ENCODE results near the gene GRK1.
A peak's percentile ranks its signal among the peaks of the same experiment; 100 is the strongest.

The GRK1 gene

DNA sequence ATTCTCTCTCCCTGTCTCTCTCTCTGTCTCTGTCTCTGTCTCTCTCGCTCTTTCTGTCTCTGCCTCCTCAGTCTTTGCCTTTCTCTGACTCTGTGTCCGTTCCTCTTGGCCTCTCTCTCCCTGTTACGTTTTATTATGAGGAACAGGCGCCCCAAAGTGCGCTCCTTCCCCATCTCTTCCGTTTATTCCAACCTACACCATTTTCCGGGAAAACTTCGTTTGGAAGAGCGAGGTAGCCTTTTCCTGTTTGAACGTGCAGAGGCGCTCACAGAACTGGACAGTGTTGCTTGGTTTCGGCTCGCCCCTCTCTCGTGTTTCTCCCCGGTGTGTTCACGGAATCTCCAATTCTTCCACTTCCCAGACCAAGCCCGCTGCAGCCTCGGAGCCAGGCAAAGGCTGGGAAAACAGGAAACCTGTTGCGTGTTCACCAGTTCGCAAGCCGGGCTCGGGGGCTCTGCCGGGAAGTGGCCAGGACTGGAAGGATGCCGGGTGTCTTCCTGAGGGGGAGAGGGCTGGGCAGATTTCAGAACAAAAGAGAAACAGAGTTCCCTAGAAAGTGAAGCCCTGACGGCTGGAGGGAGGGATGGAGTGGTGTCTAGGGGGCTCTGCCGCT is 92.6 kb downstream of the GRK1 start:
- no peak overlapping the region for H3K27ac ChIP-seq (ENCODE audit: insufficient read depth in 1 of 2, low read depth in 1 of 2, low read length in 2 of 2, poor library complexity in 1 of 2, severe bottlenecking in 2 of 2)
- ChIA-PET POLR2A (no interaction called here), CTCF (interaction anchor here (1.1 kb wide), 1 partner anchor 13 kb away, joined by 3 read pairs; no protein-coding TSS in a partner anchor)
- DNase-seq = no peak
- peaks cover 7 to 18% (median 17%) of the 10 kb centered on the region in 4 experiments for H3K4me1 ChIP-seq (ENCODE audit: control extremely low read depth in 1 of 4, control insufficient read depth in 4 of 4, insufficient read depth in 4 of 4, low read length in 3 of 4)
- H3K9me3 ChIP-seq (ENCODE audit: control extremely low read depth in 1 of 5, control insufficient read depth in 4 of 5, insufficient read depth in 2 of 5, low read depth in 1 of 5, low read length in 4 of 5) = no peaks in the 10 kb centered on the region
- H3K4me3 ChIP-seq (ENCODE audit: control insufficient read depth in 1 of 7, extremely low read depth in 1 of 7, insufficient read depth in 4 of 7, low read depth in 2 of 7, low read length in 6 of 7) = peak overlapping the region; percentile 34 to 78 (median 65)
- H3K27me3 ChIP-seq (replicated peaks in 2 of 5; ENCODE audit: control insufficient read depth in 4 of 5, insufficient read depth in 5 of 5, low read length in 4 of 5) = peaks cover 8 to 49% (median 20%) of the 10 kb centered on the region in 5 experiments
- 1% methylated on average over 24 of the region's 26 CpGs for WGBS (ENCODE audit: insufficient coverage)
- no peaks in the 10 kb centered on the region for H3K36me3 ChIP-seq (ENCODE audit: control insufficient read depth in 4 of 4, insufficient read depth in 4 of 4, low read length in 3 of 4)

DNA sequence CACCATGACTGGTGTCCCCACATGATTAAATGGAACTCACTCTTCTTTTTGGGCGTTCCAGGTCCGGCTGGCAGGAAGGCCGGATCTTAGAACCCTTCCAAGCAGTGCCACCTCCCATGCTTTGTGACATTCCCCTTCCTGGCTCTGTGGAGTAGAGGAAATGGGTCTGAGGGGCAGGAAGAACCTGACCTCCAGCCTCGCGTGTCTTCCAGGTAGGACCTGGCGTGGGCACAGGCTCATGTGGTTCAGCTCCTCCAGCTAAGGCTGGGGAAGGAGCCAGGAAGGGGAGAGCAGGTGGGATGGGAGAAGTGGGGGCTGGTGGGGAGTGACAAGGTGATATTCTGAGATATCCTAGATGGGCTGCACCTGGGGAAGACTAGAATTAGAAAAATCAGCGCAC is 94.1 kb downstream of the GRK1 start:
- H3K27me3 ChIP-seq (replicated peaks in 2 of 5; ENCODE audit: control insufficient read depth in 4 of 5, insufficient read depth in 5 of 5, low read length in 4 of 5) = peaks cover 8 to 44% (median 21%) of the 10 kb centered on the region in 5 experiments
- H3K4me3 ChIP-seq (ENCODE audit: control insufficient read depth in 1 of 7, extremely low read depth in 1 of 7, insufficient read depth in 4 of 7, low read depth in 2 of 7, low read length in 6 of 7) = no peak overlapping the region
- no peak overlapping the region for H3K27ac ChIP-seq (ENCODE audit: insufficient read depth in 1 of 2, low read depth in 1 of 2, low read length in 2 of 2, poor library complexity in 1 of 2, severe bottlenecking in 2 of 2)
- peaks cover 7 to 18% (median 17%) of the 10 kb centered on the region in 4 experiments for H3K4me1 ChIP-seq (ENCODE audit: control extremely low read depth in 1 of 4, control insufficient read depth in 4 of 4, insufficient read depth in 4 of 4, low read length in 3 of 4)
- 94% methylated on average over 4 of the region's 7 CpGs for WGBS (ENCODE audit: insufficient coverage)
- ChIA-PET POLR2A (no interaction called here), CTCF (interaction anchor here (1.4 kb wide), 1 partner anchor 20 kb away, joined by 3 read pairs; no protein-coding TSS in a partner anchor)
- H3K36me3 ChIP-seq (ENCODE audit: control insufficient read depth in 4 of 4, insufficient read depth in 4 of 4, low read length in 3 of 4) = no peaks in the 10 kb centered on the region
- no peaks in the 10 kb centered on the region for H3K9me3 ChIP-seq (ENCODE audit: control extremely low read depth in 1 of 5, control insufficient read depth in 4 of 5, insufficient read depth in 2 of 5, low read depth in 1 of 5, low read length in 4 of 5)
- DNase-seq = no peak

DNA sequence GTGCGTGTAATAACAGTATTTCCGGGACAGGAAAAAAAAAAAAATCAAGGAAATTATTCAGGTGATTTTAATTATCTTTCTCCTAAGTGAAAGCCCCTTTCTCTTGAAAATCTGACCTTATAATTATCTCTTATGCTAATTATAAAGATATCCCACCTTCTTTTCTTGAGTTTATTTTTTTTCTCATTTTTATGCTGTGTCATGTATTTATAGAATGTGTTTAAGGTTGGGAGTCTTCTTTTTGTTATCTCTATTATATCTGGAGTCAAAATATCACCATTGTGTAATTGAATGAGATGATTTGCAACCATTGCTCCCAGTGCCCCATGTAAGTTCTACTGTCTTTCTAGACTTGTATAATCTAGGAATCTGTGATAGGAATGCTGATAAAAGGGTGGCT is 95.1 kb downstream of the GRK1 start:
- no peak overlapping the region for H3K4me3 ChIP-seq (ENCODE audit: control insufficient read depth in 1 of 7, extremely low read depth in 1 of 7, insufficient read depth in 4 of 7, low read depth in 2 of 7, low read length in 6 of 7)
- H3K27me3 ChIP-seq (replicated peaks in 2 of 5; ENCODE audit: control insufficient read depth in 4 of 5, insufficient read depth in 5 of 5, low read length in 4 of 5) = peaks cover 8 to 48% (median 21%) of the 10 kb centered on the region in 5 experiments
- no peak for DNase-seq
- POLR2A ChIA-PET = no interaction called here
- H3K27ac ChIP-seq (ENCODE audit: insufficient read depth in 1 of 2, low read depth in 1 of 2, low read length in 2 of 2, poor library complexity in 1 of 2, severe bottlenecking in 2 of 2) = no peak overlapping the region
- CTCF ChIA-PET = interaction anchor here (1.4 kb wide), 1 partner anchor 21 kb away, joined by 3 read pairs; no protein-coding TSS in a partner anchor
- no CpG with 5 or more reads among the region's 2 CpGs for WGBS (ENCODE audit: insufficient coverage)
- H3K4me1 ChIP-seq (ENCODE audit: control extremely low read depth in 1 of 4, control insufficient read depth in 4 of 4, insufficient read depth in 4 of 4, low read length in 3 of 4) = peaks cover 7 to 18% (median 17%) of the 10 kb centered on the region in 4 experiments
- H3K9me3 ChIP-seq (ENCODE audit: control extremely low read depth in 1 of 5, control insufficient read depth in 4 of 5, insufficient read depth in 2 of 5, low read depth in 1 of 5, low read length in 4 of 5) = no peaks in the 10 kb centered on the region
- H3K36me3 ChIP-seq (ENCODE audit: control insufficient read depth in 4 of 4, insufficient read depth in 4 of 4, low read length in 3 of 4) = no peaks in the 10 kb centered on the region

DNA sequence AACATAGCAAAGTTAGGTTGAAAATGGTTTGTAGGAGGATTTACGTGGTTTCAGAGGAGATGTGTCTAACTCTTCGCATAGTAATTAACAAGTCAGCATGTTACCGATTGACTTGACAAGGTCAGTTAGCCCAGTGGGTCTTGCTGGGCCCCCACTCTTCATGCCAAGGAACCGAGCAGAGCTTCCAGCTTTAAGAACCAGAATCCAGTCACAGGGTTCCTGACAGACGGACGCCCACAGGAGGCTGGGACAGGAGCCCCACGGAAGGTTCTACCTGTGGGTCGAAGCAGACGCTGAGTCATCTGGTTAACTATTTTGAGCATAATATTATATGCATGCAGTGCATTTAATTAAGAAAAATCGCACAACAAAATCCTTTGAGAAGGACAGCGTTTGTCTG is 95.5 kb downstream of the GRK1 start:
- peaks cover 8 to 48% (median 21%) of the 10 kb centered on the region in 5 experiments for H3K27me3 ChIP-seq (replicated peaks in 2 of 5; ENCODE audit: control insufficient read depth in 4 of 5, insufficient read depth in 5 of 5, low read length in 4 of 5)
- no peak for DNase-seq
- WGBS (ENCODE audit: insufficient coverage) = 84% methylated on average over 6 of the region's 11 CpGs
- no peak overlapping the region for H3K27ac ChIP-seq (ENCODE audit: insufficient read depth in 1 of 2, low read depth in 1 of 2, low read length in 2 of 2, poor library complexity in 1 of 2, severe bottlenecking in 2 of 2)
- ChIA-PET CTCF (no interaction called here), POLR2A (no interaction called here)
- H3K4me3 ChIP-seq (ENCODE audit: control insufficient read depth in 1 of 7, extremely low read depth in 1 of 7, insufficient read depth in 4 of 7, low read depth in 2 of 7, low read length in 6 of 7) = no peak overlapping the region
- H3K4me1 ChIP-seq (ENCODE audit: control extremely low read depth in 1 of 4, control insufficient read depth in 4 of 4, insufficient read depth in 4 of 4, low read length in 3 of 4) = peaks cover 7 to 18% (median 17%) of the 10 kb centered on the region in 4 experiments
- no peaks in the 10 kb centered on the region for H3K36me3 ChIP-seq (ENCODE audit: control insufficient read depth in 4 of 4, insufficient read depth in 4 of 4, low read length in 3 of 4)
- H3K9me3 ChIP-seq (ENCODE audit: control extremely low read depth in 1 of 5, control insufficient read depth in 4 of 5, insufficient read depth in 2 of 5, low read depth in 1 of 5, low read length in 4 of 5) = no peaks in the 10 kb centered on the region

DNA sequence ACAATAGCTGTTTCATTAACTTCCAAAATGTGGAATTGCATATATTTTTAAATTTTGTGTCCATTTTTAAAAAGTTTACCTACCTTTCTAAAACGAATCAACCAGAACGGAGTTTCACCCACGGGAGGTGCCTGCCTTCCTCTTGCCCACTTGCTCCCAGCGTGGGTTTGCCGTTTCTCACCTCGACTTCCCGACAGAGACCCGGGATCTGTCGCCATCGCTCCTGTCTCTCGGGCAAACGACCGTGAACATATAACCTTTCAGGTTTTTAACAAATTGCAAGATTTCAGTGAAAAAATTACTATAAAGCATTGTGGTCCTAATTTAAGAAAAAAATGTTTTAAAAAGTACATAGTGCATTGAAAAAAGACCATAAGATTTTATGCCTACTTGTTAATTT is 96.2 kb downstream of the GRK1 start:
- CTCF ChIA-PET = interaction anchor here (0.9 kb wide), 1 partner anchor 14 kb away, joined by 3 read pairs; no protein-coding TSS in a partner anchor
- H3K27ac ChIP-seq (ENCODE audit: insufficient read depth in 1 of 2, low read depth in 1 of 2, low read length in 2 of 2, poor library complexity in 1 of 2, severe bottlenecking in 2 of 2) = no peak overlapping the region
- WGBS (ENCODE audit: insufficient coverage) = 88% methylated on average over 13 of the region's 13 CpGs
- no peak for DNase-seq
- H3K27me3 ChIP-seq (replicated peaks in 2 of 5; ENCODE audit: control insufficient read depth in 4 of 5, insufficient read depth in 5 of 5, low read length in 4 of 5) = peaks cover 8 to 48% (median 21%) of the 10 kb centered on the region in 5 experiments
- peaks cover 2 to 16% (median 15%) of the 10 kb centered on the region in 4 experiments for H3K4me1 ChIP-seq (ENCODE audit: control extremely low read depth in 1 of 4, control insufficient read depth in 4 of 4, insufficient read depth in 4 of 4, low read length in 3 of 4)
- POLR2A ChIA-PET = no interaction called here
- no peaks in the 10 kb centered on the region for H3K36me3 ChIP-seq (ENCODE audit: control insufficient read depth in 4 of 4, insufficient read depth in 4 of 4, low read length in 3 of 4)
- H3K4me3 ChIP-seq (ENCODE audit: control insufficient read depth in 1 of 7, extremely low read depth in 1 of 7, insufficient read depth in 4 of 7, low read depth in 2 of 7, low read length in 6 of 7) = no peak overlapping the region
- no peaks in the 10 kb centered on the region for H3K9me3 ChIP-seq (ENCODE audit: control extremely low read depth in 1 of 5, control insufficient read depth in 4 of 5, insufficient read depth in 2 of 5, low read depth in 1 of 5, low read length in 4 of 5)

DNA sequence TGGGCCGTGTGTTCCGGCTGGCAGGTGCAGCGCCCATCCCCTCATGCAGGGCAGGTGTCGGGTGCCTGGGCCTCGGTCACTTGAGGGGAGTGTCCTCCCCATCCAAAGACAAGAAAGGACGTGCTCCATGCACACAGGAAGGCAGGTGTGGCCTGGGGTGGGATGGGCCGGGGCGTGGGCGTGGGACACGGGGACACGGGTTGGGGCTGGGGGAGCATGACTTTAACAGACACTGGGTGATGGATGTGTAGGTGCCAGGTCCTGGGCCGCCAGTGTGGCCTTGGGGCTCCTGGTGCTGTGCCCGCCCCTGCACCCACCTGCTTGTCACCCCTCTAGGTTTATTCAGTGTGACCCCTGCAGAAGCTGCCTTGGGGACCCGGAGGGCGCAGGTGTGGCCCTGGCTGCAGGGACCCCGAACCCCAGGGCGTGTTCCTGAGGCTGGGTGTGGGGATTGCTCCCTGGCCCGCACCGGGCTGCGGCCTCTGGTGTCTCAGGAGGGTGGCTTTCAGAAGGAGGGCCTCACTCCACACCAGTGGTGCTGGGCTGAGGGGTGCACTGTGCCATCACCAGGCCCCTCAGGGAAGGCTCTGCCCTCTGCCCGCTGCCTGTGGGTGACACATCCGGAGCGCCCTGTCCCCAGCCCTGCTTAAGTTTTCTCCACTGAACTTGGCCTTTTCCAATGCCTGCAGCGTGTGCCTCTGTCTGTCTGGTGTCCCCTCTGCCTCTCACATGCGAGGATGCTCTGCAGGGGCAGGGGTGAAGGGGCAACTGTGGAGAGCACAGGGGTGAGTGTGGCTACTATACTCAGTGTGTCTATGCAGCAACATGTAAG is 97.2 kb downstream of the GRK1 start:
- ChIA-PET CTCF (interaction anchor here (0.9 kb wide), 1 partner anchor 13 kb away, joined by 3 read pairs; no protein-coding TSS in a partner anchor), POLR2A (no interaction called here)
- WGBS (ENCODE audit: insufficient coverage) = 89% methylated on average over 20 of the region's 25 CpGs
- no peaks in the 10 kb centered on the region for H3K36me3 ChIP-seq (ENCODE audit: control insufficient read depth in 4 of 4, insufficient read depth in 4 of 4, low read length in 3 of 4)
- DNase-seq = no peak
- H3K9me3 ChIP-seq (ENCODE audit: control extremely low read depth in 1 of 5, control insufficient read depth in 4 of 5, insufficient read depth in 2 of 5, low read depth in 1 of 5, low read length in 4 of 5) = no peaks in the 10 kb centered on the region
- H3K4me1 ChIP-seq (ENCODE audit: control extremely low read depth in 1 of 4, control insufficient read depth in 4 of 4, insufficient read depth in 4 of 4, low read length in 3 of 4) = peaks cover 0 to 8% (median 8%) of the 10 kb centered on the region in 4 experiments
- H3K27ac ChIP-seq (ENCODE audit: insufficient read depth in 1 of 2, low read depth in 1 of 2, low read length in 2 of 2, poor library complexity in 1 of 2, severe bottlenecking in 2 of 2) = no peak overlapping the region
- H3K4me3 ChIP-seq (ENCODE audit: control insufficient read depth in 1 of 7, extremely low read depth in 1 of 7, insufficient read depth in 4 of 7, low read depth in 2 of 7, low read length in 6 of 7) = no peak overlapping the region
- peaks cover 8 to 48% (median 21%) of the 10 kb centered on the region in 5 experiments for H3K27me3 ChIP-seq (replicated peaks in 2 of 5; ENCODE audit: control insufficient read depth in 4 of 5, insufficient read depth in 5 of 5, low read length in 4 of 5)

Data from common myeloid progenitor, CD34-positive (primary cell).